Activated naive CD8-positive, alpha-beta T cell treated with anti-CD3 and anti-CD28 coated beads for 36 hours (primary cell): ENCODE results near the gene ATE1. TPM values are rescaled to one million over a fixed set of nuclear protein-coding genes. Genes with fewer than 3 reads are reported as not detected.
"Not testable (repeated sequence)": the region's sequence is repeated elsewhere in the genome, so short reads cannot be mapped to it uniquely, and the experiment has no call there.

Source experiments
- DNase-seq: peaks from one replicate; pipeline ENCODE4 v3.0.0; 2021
- H3K27ac Mint-ChIP-seq: one replicate; pipeline ENCODE4 v1.8.0; 2022; ENCODE audit warnings: mild to moderate bottlenecking, moderate library complexity, mixed read lengths
- H3K27me3 Mint-ChIP-seq: one replicate; pipeline ENCODE4 v1.8.0; 2022; ENCODE audit warnings: mild to moderate bottlenecking, mixed read lengths
- H3K36me3 Mint-ChIP-seq: one replicate; pipeline ENCODE4 v1.8.0; 2021; ENCODE audit warnings: mild to moderate bottlenecking, mixed read lengths
- H3K4me1 Mint-ChIP-seq: one replicate; pipeline ENCODE4 v1.8.0; 2021; ENCODE audit warnings: mixed read lengths
- H3K4me3 Mint-ChIP-seq: one replicate; pipeline ENCODE4 v1.8.0; 2022; ENCODE audit warnings: mild to moderate bottlenecking, moderate library complexity, mixed read lengths
- H3K9me3 Mint-ChIP-seq: one replicate; pipeline ENCODE4 v1.8.0; 2022; ENCODE audit warnings: mixed read lengths
- total RNA-seq, 2 experiments: library from RNA; stranded (reverse); gene quantifications; one replicate each; pipeline ENCODE4 v1.2.3, GENCODE V29; 2021

ATE1 gene
- total RNA-seq, 2 experiments from 2014 or later: 22.5 to 24.6 TPM

DNA sequence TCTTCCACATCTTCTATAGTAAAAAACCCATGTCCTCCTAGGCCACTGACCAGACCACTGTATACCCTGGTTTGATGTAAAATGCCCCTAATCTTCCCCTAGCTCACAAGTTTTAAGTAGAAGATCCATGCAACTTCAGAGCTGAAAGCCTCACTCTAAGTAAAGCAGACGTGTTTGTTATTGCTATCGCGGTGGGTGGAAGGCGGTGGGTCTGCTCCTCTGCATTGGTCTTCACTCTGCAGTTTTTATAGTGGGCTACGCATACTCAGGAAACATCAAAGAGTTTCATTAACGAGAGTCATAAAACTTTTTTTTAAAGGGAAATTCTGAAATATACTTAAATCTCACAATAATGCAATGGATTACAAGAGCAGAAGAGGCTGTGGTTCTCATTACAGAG is 91.7 kb downstream of the ATE1 start:
- no peak for DNase-seq
- no peaks in the 10 kb centered on the region for H3K27me3 Mint-ChIP-seq
- H3K9me3 Mint-ChIP-seq: no peaks in the 10 kb centered on the region
- H3K4me1 Mint-ChIP-seq: no peaks in the 10 kb centered on the region
- H3K4me3 Mint-ChIP-seq: no peak overlapping the region
- H3K27ac Mint-ChIP-seq: no peak overlapping the region
- peaks cover 32% of the 10 kb centered on the region for H3K36me3 Mint-ChIP-seq

DNA sequence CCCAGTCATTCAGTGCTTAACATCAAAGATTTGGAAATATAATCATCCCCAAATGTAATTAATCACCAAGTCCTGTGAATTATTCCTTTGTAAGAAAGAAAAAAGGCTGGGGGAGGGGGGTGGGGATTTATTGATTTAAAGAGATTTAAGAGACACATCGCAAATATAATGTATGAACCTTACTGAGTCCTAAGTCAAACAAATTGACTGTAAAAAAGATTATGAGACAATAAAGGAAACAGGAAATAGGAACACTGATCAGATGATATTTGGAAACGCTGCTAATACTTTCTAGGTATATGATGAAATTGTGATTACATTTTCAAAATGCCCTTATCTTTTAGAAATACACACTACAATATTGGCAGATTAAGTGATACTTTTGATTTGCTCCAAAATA is 92.5 kb downstream of the ATE1 start:
- Mint-ChIP-seq H3K4me1 (no peaks in the 10 kb centered on the region), H3K36me3 (peaks cover 32% of the 10 kb centered on the region), H3K27me3 (no peaks in the 10 kb centered on the region), H3K4me3 (no peak overlapping the region), H3K9me3 (no peaks in the 10 kb centered on the region), H3K27ac (no peak overlapping the region)
- DNase-seq: no peak

DNA sequence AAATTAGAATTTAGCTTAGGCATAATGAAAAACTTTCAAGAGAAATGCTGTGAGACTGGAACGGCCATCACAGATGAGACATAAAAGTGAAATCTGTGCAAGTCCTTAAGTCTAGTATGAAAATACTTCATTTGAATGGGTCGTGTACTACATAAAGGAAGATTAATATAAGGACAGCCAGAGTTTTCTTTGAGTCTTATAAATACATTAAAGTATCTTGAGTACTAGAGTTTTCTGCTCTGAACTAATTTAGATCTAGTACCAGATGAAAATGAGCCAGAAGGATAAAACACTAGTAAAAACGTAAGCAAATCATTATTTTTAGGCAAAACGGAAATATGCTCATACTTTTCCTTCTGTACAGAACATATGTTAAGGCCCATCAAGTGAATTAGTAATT is 93.1 kb downstream of the ATE1 start:
- Mint-ChIP-seq H3K9me3 (no peaks in the 10 kb centered on the region), H3K27me3 (no peaks in the 10 kb centered on the region), H3K4me1 (no peaks in the 10 kb centered on the region), H3K36me3 (peaks cover 36% of the 10 kb centered on the region), H3K4me3 (no peak overlapping the region), H3K27ac (no peak overlapping the region)
- no peak for DNase-seq

DNA sequence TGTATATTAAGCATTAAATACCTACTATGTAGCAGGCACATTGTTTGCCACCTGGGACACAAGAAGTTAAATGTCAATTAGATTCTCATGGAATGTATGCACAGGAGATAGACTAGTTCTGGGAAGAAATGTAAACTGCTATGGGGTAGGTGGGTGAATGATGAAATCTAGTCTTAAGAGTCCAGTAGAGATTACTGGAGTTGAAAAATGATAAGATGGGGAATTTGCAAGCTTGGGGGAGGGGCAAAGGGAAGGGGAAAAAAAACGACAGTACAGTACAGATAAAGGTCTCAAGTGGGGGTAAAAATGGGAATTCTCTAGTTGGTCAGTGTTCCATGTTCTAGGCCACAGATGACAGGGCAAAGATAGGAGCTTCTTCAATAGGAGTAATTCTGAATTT is 94.4 kb downstream of the ATE1 start:
- no peak for DNase-seq
- H3K9me3 Mint-ChIP-seq: no peaks in the 10 kb centered on the region
- no peaks in the 10 kb centered on the region for H3K4me1 Mint-ChIP-seq
- no peak overlapping the region for H3K27ac Mint-ChIP-seq
- no peak overlapping the region for H3K4me3 Mint-ChIP-seq
- peaks cover 43% of the 10 kb centered on the region for H3K36me3 Mint-ChIP-seq
- no peaks in the 10 kb centered on the region for H3K27me3 Mint-ChIP-seq

DNA sequence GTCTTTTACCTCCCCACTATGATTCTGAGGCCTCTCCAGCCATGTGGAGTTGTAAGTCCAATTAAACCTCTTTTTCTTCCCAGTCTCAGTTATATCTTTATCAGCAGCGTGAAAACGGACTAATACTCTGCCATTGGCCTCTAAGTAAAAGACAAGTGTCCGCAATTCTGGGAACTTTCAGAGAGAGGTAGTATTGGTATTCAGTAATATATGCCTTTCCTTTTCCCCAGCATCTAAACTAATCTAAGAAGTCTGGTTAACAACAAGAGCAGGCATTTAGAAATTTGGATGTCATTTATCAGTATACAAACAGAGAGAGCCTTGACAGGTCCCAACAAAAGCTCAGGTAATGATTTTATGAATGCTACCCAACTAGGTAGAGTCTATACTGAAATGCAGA is 95.2 kb downstream of the ATE1 start:
- Mint-ChIP-seq H3K4me3 (no peak overlapping the region), H3K36me3 (peaks cover 46% of the 10 kb centered on the region), H3K27ac (no peak overlapping the region), H3K9me3 (no peaks in the 10 kb centered on the region), H3K4me1 (no peaks in the 10 kb centered on the region), H3K27me3 (no peaks in the 10 kb centered on the region)
- no peak for DNase-seq

DNA sequence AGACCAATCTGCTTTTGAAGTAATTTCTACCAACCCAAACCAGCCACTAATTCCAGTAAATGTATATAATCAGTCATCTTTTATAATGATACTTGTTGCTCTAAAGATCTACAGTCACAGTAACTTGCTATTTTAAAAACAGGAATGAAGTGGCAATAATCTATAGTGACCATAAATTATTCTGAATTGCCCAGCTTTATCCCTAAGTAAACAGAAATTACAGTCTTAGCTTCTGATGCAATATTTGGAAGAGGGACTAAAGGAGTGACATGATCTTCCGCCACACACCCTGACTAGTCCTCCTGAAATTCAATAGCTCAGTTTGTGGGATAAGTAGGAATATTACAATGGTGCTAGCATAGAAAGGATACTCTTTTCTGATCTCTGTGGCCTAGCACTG is 96.1 kb downstream of the ATE1 start:
- no peak overlapping the region for H3K4me3 Mint-ChIP-seq
- peaks cover 50% of the 10 kb centered on the region for H3K36me3 Mint-ChIP-seq

DNA sequence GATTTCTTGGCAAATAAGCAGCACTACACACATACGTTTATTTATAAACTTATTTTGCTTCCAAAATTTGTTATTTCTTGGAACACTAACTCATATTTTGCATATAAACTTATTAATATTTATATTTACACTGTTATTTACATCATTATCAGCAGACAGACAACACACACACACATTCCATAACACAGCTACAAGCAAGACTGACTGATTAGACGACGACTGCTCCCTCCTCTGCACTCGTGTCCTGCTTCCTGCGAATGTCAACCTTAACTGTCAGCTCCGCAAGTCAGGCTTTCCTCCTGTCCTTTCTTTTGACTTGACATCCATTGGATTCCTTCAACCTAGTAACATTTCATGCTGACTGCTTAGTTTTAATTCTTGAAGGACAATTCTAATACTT is 96.6 kb downstream of the ATE1 start:
- Mint-ChIP-seq H3K4me1 (no peaks in the 10 kb centered on the region), H3K36me3 (peaks cover 52% of the 10 kb centered on the region), H3K27me3 (no peaks in the 10 kb centered on the region), H3K4me3 (no peak overlapping the region), H3K27ac (no peak overlapping the region), H3K9me3 (peaks cover 1% of the 10 kb centered on the region)
- no peak for DNase-seq

More for the DNA sequence above, 96.1 kb downstream of the ATE1 start:
- Mint-ChIP-seq H3K27me3 (no peaks in the 10 kb centered on the region), H3K9me3 (peaks cover 1% of the 10 kb centered on the region), H3K4me1 (no peaks in the 10 kb centered on the region), H3K27ac (no peak overlapping the region)
- DNase-seq: no peak

DNA sequence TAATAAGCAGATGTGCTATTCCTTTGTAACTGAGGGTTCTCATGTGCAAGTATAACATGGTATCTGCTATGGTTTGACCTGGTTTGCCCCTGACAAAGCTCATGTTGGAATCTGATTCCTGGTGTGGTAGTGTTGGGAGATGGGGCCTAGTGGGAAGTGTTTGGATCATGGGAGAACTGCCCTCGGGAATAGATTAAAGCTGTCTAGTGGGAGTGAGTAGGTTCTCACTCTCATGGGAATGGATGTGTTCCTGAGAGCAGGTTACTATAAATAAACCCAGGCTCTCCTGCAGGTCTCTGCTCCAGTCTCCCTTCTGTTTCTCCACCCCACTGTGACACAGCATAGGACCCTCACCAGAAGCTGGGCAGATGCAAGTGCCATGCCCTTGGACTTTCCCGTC is 97.7 kb downstream of the ATE1 start:
- Mint-ChIP-seq H3K36me3 (peaks cover 49% of the 10 kb centered on the region), H3K27me3 (no peaks in the 10 kb centered on the region), H3K4me1 (no peaks in the 10 kb centered on the region), H3K4me3 (no peak overlapping the region), H3K27ac (no peak overlapping the region), H3K9me3 (peaks cover 1% of the 10 kb centered on the region)
- no peak for DNase-seq

DNA sequence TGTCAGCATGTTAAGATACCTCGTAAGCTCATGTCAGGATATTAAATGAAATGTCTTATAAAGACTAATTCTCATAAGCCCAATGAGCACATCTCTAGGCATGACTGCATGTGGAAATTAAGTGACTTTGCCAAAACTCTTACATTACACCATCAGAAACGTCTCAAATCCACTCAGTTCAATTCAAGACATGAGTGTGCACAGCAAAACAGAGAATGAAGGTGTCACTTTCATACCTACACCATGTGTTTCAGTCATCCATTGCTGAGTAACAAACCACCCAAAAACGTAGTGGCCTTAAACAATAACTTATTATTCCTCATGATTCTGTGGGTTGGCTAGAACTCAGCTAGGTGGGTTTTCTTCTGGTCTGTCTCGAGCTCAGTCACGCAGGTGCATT is 99.8 kb downstream of the ATE1 start:
- H3K36me3 Mint-ChIP-seq: peaks cover 37% of the 10 kb centered on the region
- H3K27me3 Mint-ChIP-seq: no peaks in the 10 kb centered on the region
- no peaks in the 10 kb centered on the region for H3K4me1 Mint-ChIP-seq
- H3K9me3 Mint-ChIP-seq: peaks cover 1% of the 10 kb centered on the region
- H3K4me3 Mint-ChIP-seq: no peak overlapping the region
- H3K27ac Mint-ChIP-seq: no peak overlapping the region
- DNase-seq: no peak

DNA sequence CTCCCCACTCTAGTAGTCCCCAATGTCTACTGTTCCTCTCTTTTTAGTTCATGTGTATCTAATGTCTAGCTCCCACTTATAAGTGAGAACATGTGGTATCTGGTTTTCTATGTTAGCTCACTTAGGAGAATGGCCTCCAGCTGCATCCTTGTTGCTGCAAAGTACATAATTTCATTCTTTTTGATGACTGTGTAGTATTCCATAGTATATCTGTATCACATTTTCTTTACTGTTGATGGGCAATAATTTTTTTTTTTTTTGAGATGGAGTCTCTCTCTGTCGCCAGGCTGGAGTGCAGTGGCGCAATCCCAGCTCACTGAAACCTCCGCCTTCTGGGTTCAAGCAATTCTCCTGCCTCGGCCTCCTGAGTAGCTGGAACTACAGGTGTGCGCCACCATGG is 101.1 kb downstream of the ATE1 start:
- H3K27ac Mint-ChIP-seq, H3K27me3 Mint-ChIP-seq, H3K4me1 Mint-ChIP-seq, DNase-seq, H3K9me3 Mint-ChIP-seq, H3K4me3 Mint-ChIP-seq: not testable (repeated sequence)
- peaks cover 26% of the 10 kb centered on the region for H3K36me3 Mint-ChIP-seq

DNA sequence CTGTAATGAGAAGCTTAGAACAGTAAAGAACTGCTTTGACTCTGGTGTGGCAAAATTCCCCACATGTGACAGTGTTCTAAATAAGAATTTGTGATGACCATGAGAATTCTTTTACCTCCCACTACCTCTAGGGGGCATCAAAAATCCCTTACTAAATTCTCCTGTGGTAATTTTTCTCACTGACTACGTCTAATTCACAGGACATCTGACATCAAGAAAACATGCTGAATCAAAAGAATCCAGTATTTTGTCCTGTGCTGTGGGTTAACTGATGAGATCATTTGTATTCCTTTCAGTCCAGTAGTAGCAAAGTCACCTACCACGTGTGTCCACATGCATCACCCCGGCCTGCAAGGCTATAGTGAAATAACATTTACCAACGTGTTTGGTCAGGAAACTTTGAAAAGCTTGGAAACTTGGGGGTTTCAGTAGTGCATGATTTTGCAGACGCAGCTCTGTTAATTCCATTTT is 103.8 kb downstream of the ATE1 start:
- no peak overlapping the region for H3K4me3 Mint-ChIP-seq
- no peaks in the 10 kb centered on the region for H3K4me1 Mint-ChIP-seq
- no peaks in the 10 kb centered on the region for H3K27me3 Mint-ChIP-seq
- H3K27ac Mint-ChIP-seq: no peak overlapping the region
- H3K36me3 Mint-ChIP-seq: peaks cover 18% of the 10 kb centered on the region
- peaks cover 1% of the 10 kb centered on the region for H3K9me3 Mint-ChIP-seq
- DNase-seq: no peak

DNA sequence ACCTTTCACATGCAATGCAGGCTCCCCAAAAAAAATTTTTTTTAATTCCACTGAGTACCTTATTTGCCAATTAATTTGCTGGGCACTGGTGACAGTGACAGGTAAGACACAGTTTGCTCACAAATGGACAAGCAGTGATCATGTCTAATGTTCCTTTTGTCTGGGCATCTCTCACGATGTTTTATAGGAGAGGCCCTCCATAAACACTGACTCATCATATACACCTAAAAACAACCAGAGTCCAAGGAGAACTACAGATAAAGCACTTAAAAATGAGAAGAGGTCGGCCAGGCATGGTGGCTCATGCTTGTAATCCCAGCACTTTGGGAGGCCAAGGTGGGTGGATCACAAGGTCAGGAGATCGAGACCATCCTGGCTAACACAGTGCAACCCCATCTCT is 105.1 kb downstream of the ATE1 start:
- Mint-ChIP-seq H3K4me1 (no peaks in the 10 kb centered on the region), H3K9me3 (peaks cover 1% of the 10 kb centered on the region), H3K27ac (no peak overlapping the region), H3K4me3 (no peak overlapping the region), H3K36me3 (peaks cover 6% of the 10 kb centered on the region), H3K27me3 (no peaks in the 10 kb centered on the region)
- DNase-seq: no peak

DNA sequence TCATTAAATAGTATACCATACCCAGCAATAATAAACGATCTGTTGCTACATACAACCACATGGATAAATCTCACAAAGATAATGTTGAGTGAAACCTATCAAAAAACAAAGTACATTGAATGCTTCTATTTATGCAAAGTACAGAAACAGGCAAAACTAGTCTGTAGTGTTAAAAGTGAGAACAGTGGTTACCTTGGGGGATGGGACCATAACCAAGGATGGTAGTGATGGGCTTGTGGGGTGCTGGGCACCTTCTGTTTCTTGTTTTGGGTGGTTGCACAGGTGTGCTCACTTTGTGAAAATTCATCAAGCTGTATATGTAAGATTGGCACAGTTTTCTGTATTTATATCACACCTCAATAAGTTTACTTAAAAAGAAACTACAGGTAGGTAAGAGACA is 105.7 kb downstream of the ATE1 start:
- no peak overlapping the region for H3K4me3 Mint-ChIP-seq
- H3K9me3 Mint-ChIP-seq: no peaks in the 10 kb centered on the region
- no peak for DNase-seq
- H3K4me1 Mint-ChIP-seq: no peaks in the 10 kb centered on the region
- H3K36me3 Mint-ChIP-seq: peaks cover 5% of the 10 kb centered on the region
- H3K27me3 Mint-ChIP-seq: no peaks in the 10 kb centered on the region
- H3K27ac Mint-ChIP-seq: no peak overlapping the region

DNA sequence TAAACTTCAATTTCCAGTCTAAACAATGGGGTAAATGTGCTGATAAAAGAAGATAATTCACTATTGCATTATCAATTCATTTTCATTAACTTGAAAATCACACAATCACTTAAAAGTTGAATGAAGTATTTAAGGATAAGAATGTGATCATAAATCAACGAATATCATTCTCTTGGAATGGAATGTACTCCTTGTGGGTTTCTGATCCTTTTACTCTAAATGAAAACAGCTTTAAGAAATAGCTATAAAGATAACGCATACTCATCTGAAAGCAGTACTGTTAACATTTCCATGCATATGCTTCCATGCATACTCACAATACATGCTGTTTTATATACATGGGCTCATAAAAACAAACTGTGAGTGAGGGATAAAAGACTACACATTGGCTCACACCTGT is 108.8 kb downstream of the ATE1 start:
- Mint-ChIP-seq H3K27ac (no peak overlapping the region), H3K36me3 (peaks cover 3% of the 10 kb centered on the region), H3K9me3 (no peaks in the 10 kb centered on the region), H3K4me3 (no peak overlapping the region), H3K4me1 (no peaks in the 10 kb centered on the region), H3K27me3 (no peaks in the 10 kb centered on the region)
- no peak for DNase-seq

DNA sequence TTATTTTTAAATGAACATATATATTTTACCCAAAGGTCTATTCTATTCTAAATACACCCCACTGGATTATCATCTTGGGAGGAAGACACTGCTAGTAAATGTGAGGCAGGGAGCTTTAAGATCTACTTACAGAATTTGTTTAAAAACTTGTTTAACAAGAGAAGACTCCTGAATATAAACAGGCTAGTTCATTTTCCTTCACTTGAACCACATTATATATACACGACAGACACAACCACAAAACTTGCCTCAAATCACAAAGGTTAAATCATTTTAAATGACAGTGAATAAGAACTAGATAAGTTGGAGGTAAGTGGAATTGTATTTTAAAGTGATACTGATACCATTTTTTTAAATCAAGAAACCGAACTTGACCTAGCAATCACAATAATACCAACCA is 109.2 kb downstream of the ATE1 start:
- H3K4me1 Mint-ChIP-seq: no peaks in the 10 kb centered on the region
- no peaks in the 10 kb centered on the region for H3K27me3 Mint-ChIP-seq
- H3K36me3 Mint-ChIP-seq: peaks cover 3% of the 10 kb centered on the region
- no peak overlapping the region for H3K27ac Mint-ChIP-seq
- no peak for DNase-seq
- no peaks in the 10 kb centered on the region for H3K9me3 Mint-ChIP-seq
- no peak overlapping the region for H3K4me3 Mint-ChIP-seq

DNA sequence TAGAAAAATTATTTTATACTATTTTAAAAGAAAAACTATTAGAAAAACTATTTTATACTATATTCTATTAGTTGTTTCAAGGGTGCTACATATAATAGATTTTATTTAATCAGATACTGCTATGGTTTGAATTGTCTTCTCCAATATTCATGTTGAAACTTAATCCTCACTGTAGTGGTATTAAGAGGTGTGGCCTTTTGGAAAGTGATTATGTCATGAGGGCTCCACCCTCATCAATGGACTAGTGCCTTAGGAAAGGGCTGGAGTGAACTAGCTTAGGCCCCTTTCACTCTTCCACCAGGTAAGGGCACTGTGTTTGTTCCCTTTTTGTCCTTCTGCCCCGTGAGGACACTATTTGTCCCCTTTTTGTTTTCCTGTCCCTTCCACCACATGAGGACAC is 111.6 kb downstream of the ATE1 start:
- Mint-ChIP-seq H3K27ac (no peak overlapping the region), H3K36me3 (peaks cover 3% of the 10 kb centered on the region), H3K4me3 (no peak overlapping the region), H3K9me3 (no peaks in the 10 kb centered on the region), H3K4me1 (no peaks in the 10 kb centered on the region), H3K27me3 (no peaks in the 10 kb centered on the region)
- DNase-seq: no peak

DNA sequence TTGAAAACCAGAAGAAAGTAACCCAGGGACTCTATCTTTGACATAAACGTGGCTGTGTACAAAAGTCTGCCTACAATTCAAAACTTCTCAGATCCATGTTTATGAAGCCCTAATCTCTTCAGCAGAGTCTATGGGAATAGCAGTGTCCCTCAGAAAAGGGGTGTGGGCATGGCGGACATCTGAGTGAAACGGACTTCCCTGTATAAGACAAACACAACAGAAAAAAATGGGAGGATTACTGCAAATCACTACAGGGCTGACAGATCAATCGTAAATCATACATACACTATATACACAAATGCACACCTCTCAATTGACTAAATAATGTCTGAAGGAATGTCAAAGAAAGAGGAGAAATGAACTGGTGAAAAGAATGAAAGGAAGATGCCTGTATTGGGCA is 114.0 kb downstream of the ATE1 start:
- Mint-ChIP-seq H3K27me3 (no peaks in the 10 kb centered on the region), H3K36me3 (peaks cover 3% of the 10 kb centered on the region), H3K27ac (no peak overlapping the region), H3K4me1 (no peaks in the 10 kb centered on the region), H3K9me3 (no peaks in the 10 kb centered on the region), H3K4me3 (no peak overlapping the region)
- DNase-seq: no peak
